Neuronal stem cell (in vitro differentiated cells): ENCODE measurements around the gene CXADR.
"Not testable (repeated sequence)": the region's sequence is repeated elsewhere in the genome, so short reads cannot be mapped to it uniquely, and the experiment has no call there.

Experiments used
- DNase-seq: peaks from one replicate; pipeline ENCODE4 v3.0.0-alpha.2; 2013; ENCODE audit warnings: low spot score
- H2AFZ ChIP-seq: one replicate; pipeline ENCODE4 v1.6.1; 2013; ENCODE audit warnings: mild to moderate bottlenecking, low read length, inconsistent platforms
- H2AK5ac ChIP-seq: 2 replicates; pipeline ENCODE4 v1.6.1; 2013; ENCODE audit warnings: low read depth, mild to moderate bottlenecking, inconsistent platforms, low read length, moderate library complexity, mixed read lengths
- H2BK120ac ChIP-seq: 2 replicates; pipeline ENCODE4 v1.6.1; 2013; ENCODE audit warnings: low read depth, mild to moderate bottlenecking, inconsistent platforms, low read length, moderate library complexity, mixed read lengths
- H2BK12ac ChIP-seq: one replicate; pipeline ENCODE4 v1.6.1; 2013; ENCODE audit warnings: low read length, inconsistent platforms
- H2BK15ac ChIP-seq: 2 replicates; pipeline ENCODE4 v1.6.1; 2013; ENCODE audit warnings: mild to moderate bottlenecking, low read length, inconsistent platforms, mixed read lengths
- H2BK5ac ChIP-seq: one replicate; pipeline ENCODE4 v1.6.1; 2013; ENCODE audit warnings: inconsistent platforms, mild to moderate bottlenecking, low read length, moderate library complexity
- H3K14ac ChIP-seq: one replicate; pipeline ENCODE4 v1.6.1; 2013; ENCODE audit warnings: low read length, inconsistent platforms
- H3K18ac ChIP-seq: 2 replicates; pipeline ENCODE4 v1.6.1; 2013; ENCODE audit warnings: low read length, inconsistent platforms
- H3K23ac ChIP-seq: 2 replicates; pipeline ENCODE4 v1.6.1; 2013; ENCODE audit warnings: low read depth, mild to moderate bottlenecking, mixed read lengths, low read length, inconsistent platforms; ENCODE audit not compliant: poor library complexity
- H3K27ac ChIP-seq: replicated peaks from 3 replicates; pipeline ENCODE4 v1.5.1; 2013; ENCODE audit warnings: low read length, inconsistent platforms
- H3K27me3 ChIP-seq, 3 experiments: 2 replicates each; pipeline ENCODE4 v1.6.1; 2013; ENCODE audit warnings: low read length in 3 of 3, mild to moderate bottlenecking in 2 of 3, inconsistent platforms in 1 of 3, low read depth in 1 of 3, mixed read lengths in 1 of 3, moderate library complexity in 1 of 3; ENCODE audit not compliant: control insufficient read depth in 3 of 3, insufficient read depth in 3 of 3
- H3K36me3 ChIP-seq, 2 donors: replicated peaks in 1 of 2; 2 replicates each; pipeline ENCODE4 v1.6.1; 2013; ENCODE audit warnings: low read length in 2 of 2; ENCODE audit not compliant: control insufficient read depth in 2 of 2, insufficient read depth in 2 of 2
- H3K4ac ChIP-seq: 2 replicates; pipeline ENCODE4 v1.6.1; 2013; ENCODE audit warnings: inconsistent platforms, mild to moderate bottlenecking, low read length, moderate library complexity
- H3K4me1 ChIP-seq, 2 donors: 1 replicate in 1 of 2; 2 replicates in 1 of 2; pipeline ENCODE4 v1.6.1; 2013; ENCODE audit warnings: low read length in 2 of 2, low read depth in 1 of 2; ENCODE audit not compliant: control insufficient read depth in 2 of 2, insufficient read depth in 1 of 2
- H3K4me2 ChIP-seq: one replicate; pipeline ENCODE4 v1.6.1; 2013; ENCODE audit warnings: mild to moderate bottlenecking, low read length, inconsistent platforms; ENCODE audit not compliant: insufficient read depth, poor library complexity, severe bottlenecking
- H3K4me3 ChIP-seq, 2 donors: 2 replicates each; pipeline ENCODE4 v1.5.1; 2013; ENCODE audit warnings: low read length in 2 of 2, mild to moderate bottlenecking in 2 of 2, inconsistent platforms in 1 of 2, moderate library complexity in 1 of 2
- H3K79me1 ChIP-seq: one replicate; pipeline ENCODE4 v1.6.1; 2013; ENCODE audit warnings: low read depth, mild to moderate bottlenecking, inconsistent platforms, low read length, moderate library complexity
- H3K9ac ChIP-seq: one replicate; pipeline ENCODE4 v1.6.1; 2013; ENCODE audit warnings: mild to moderate bottlenecking, low read depth, low read length, inconsistent platforms; ENCODE audit not compliant: poor library complexity
- H3K9me3 ChIP-seq, 2 donors: replicated peaks in 1 of 2; 2 replicates each; pipeline versions ENCODE3 to v1.6.1; 2013; ENCODE audit warnings: low read length in 2 of 2, mild to moderate bottlenecking in 2 of 2, inconsistent platforms in 1 of 2, low read depth in 1 of 2, mixed read lengths in 1 of 2, moderate library complexity in 1 of 2; ENCODE audit not compliant: control insufficient read depth in 2 of 2, insufficient read depth in 1 of 2
- H4K8ac ChIP-seq: one replicate; pipeline ENCODE4 v1.6.1; 2013; ENCODE audit warnings: low read depth, mild to moderate bottlenecking, inconsistent platforms, low read length, moderate library complexity
- H4K91ac ChIP-seq: one replicate; pipeline ENCODE4 v1.6.1; 2013; ENCODE audit warnings: low read length, low read depth, mild to moderate bottlenecking, inconsistent platforms; ENCODE audit not compliant: poor library complexity
- WGBS, 2 donors: extraction: QIAGEN DNeasy Blood & Tissue Kit; methylation state at CpG; one replicate each; pipeline ENCODE4 v1.1.7; 2013; ENCODE audit warnings: missing lambda C conversion rate in 2 of 2, mixed read lengths in 1 of 2; ENCODE audit not compliant: insufficient read length in 2 of 2, insufficient replicate concordance in 1 of 2; ENCODE audit errors: extremely low coverage in 2 of 2; 5-methylcytosine and 5-hydroxymethylcytosine counted together

Gene CXADR

DNA sequence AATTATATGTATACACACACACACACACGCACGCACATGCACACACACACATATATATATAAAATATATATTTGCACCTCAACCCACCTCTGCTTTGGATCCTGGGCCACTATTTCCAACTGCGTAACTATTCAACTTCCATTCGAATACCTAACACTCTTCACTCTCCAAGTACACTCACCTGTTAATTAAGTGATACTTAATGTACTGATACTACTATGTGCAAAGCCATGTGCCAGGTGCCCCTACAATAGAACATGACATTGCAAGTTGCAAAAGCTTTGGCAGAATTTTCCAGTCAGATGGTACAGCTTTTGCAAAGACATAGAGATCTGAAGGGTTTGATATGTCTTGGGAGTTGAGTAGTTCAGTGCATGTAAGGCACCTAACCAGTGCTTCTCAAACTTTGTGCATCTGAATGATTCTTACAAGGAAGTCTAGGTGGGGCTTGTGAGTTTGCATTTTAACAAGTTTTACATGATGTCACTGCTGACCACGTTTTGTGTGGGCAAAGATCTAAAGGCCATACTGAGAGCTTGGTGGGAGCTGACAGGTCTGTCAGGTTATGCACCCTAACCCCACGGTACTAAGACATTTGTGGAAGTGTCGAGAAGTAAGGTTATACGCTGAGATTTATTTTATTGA, 7.2 kb downstream of the CXADR start:
- H4K8ac ChIP-seq: no peak overlapping the region
- no peak overlapping the region for H3K9ac ChIP-seq
- H2BK120ac ChIP-seq: no peak overlapping the region
- no peak overlapping the region for H3K23ac ChIP-seq
- H2AK5ac ChIP-seq: no peak overlapping the region
- H3K9me3 ChIP-seq: peaks cover 0 to 3% of the 10 kb centered on the region in 2 donors
- H3K36me3 ChIP-seq: peaks cover 1 to 28% of the 10 kb centered on the region in 2 donors
- H3K14ac ChIP-seq: no peak overlapping the region
- no peaks in the 10 kb centered on the region for H3K27me3 ChIP-seq
- H3K79me1 ChIP-seq: peaks cover 8% of the 10 kb centered on the region
- WGBS, 2 donors: 100% methylated on average over 2 of the region's 8 CpGs; no CpG with 5 or more reads in 1 of the 2 donors
- no peak for DNase-seq
- H3K4me2 ChIP-seq: no peak overlapping the region
- no peak overlapping the region for H3K4me3 ChIP-seq
- no peak overlapping the region for H3K18ac ChIP-seq
- H4K91ac ChIP-seq: no peak overlapping the region
- H3K27ac ChIP-seq: no peak overlapping the region
- H2BK15ac ChIP-seq: no peak overlapping the region
- no peak overlapping the region for H2BK5ac ChIP-seq
- H2BK12ac ChIP-seq: no peak overlapping the region
- H3K4ac ChIP-seq: no peak overlapping the region
- H3K4me1 ChIP-seq: no peaks in the 10 kb centered on the region
- no peak overlapping the region for H2AFZ ChIP-seq

DNA sequence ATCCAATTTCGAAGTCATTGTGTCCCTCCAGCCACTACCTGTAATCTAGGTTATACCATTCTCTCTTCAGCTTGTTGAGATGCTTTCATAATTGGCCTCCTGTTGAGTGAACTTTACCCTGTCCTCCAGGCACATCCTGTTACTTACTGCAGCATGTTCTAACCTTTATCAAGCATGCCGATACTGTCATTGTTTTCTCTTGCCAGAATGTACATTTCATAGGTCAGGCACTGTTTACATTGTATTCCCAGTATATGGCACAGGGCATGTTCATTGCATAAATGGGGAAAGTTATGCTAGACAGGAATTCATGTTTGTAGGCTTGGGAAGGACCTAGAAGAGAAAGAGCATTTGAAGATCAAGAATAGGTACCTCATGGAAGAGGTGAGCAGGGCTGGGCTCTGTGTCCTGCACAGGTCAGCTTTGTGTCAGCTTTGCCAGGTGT, 10.2 kb downstream of the CXADR start:
- DNase-seq: no peak
- Histone ChIP-seq H3K4me3 (no peak overlapping the region), H2BK15ac (no peak overlapping the region), H2AFZ (no peak overlapping the region), H3K9me3 (peaks cover 0 to 3% of the 10 kb centered on the region in 2 donors), H4K8ac (no peak overlapping the region), H3K18ac (no peak overlapping the region), H2BK12ac (no peak overlapping the region), H3K4ac (no peak overlapping the region), H4K91ac (no peak overlapping the region), H3K9ac (no peak overlapping the region), H3K23ac (no peak overlapping the region), H2AK5ac (no peak overlapping the region), H2BK120ac (no peak overlapping the region), H3K14ac (no peak overlapping the region), H3K36me3 (peaks cover 1 to 22% of the 10 kb centered on the region in 2 donors), H3K4me2 (no peak overlapping the region), H3K27ac (no peak overlapping the region), H2BK5ac (no peak overlapping the region), H3K79me1 (peaks cover 8% of the 10 kb centered on the region), H3K27me3 (no peaks in the 10 kb centered on the region), H3K4me1 (no peaks in the 10 kb centered on the region)
- WGBS, 2 donors: no CpG with 5 or more reads among the region's 2 CpGs

DNA sequence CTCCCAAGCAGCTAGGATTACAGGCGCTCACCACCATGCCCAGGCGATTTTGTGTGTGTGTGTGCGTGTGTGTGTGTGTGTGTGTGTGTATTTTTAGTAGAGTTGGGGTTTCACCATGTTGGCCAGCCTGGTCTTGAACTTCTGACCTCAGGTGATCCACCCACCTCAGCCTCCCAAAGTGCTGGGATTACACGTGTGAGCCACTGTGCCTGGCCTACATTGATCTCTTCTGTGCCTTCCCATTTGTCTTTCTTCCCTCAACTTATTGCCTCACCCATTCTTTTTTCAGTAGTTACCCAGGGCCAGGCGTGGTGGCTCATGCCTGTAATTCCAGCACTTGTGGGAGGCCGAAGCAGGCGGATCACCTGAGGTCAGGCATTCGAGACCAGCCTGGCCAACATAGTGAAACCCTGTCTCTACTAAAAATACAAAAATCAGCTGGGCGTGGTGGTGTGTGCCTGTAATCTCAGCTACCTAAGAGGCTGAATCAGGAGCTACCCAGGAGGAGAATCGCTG, 11.2 kb downstream of the CXADR start:
- not testable (repeated sequence) for H2BK12ac ChIP-seq, H2BK5ac ChIP-seq, H3K9ac ChIP-seq, H3K4me1 ChIP-seq, H4K91ac ChIP-seq, H2AFZ ChIP-seq, H2BK15ac ChIP-seq, H3K23ac ChIP-seq, H3K27ac ChIP-seq, H3K14ac ChIP-seq, H3K79me1 ChIP-seq, H3K9me3 ChIP-seq, H2BK120ac ChIP-seq, H3K27me3 ChIP-seq, H4K8ac ChIP-seq, H3K4me3 ChIP-seq, DNase-seq, H3K4ac ChIP-seq, H3K18ac ChIP-seq, H2AK5ac ChIP-seq, H3K4me2 ChIP-seq
- WGBS, 2 donors: no CpG with 5 or more reads among the region's 10 CpGs
- H3K36me3 ChIP-seq: peaks cover 1 to 16% of the 10 kb centered on the region in 2 donors

DNA sequence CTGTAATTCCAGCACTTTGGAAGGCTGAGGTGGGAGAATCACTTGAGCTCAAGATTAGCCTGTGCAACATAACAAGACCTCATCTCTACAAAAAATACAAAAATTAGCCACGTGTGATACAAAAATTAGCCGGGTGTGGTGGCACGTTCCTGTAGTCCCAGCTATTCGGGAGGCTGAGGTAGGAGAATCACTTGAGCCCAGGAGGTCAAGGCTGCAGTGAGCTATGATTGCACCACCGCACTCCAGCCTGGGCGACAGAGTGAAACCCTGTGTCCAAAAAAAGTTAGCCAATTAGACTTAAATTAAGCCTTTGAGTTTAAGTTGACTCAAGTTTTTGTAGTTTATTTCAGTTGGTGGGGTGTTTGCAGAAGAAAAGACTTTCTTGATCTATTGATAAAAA, 11.8 kb downstream of the CXADR start:
- no peak overlapping the region for H2AFZ ChIP-seq
- peaks cover 1 to 14% of the 10 kb centered on the region in 2 donors for H3K36me3 ChIP-seq
- H3K4me1 ChIP-seq: no peaks in the 10 kb centered on the region
- H3K27me3 ChIP-seq: no peaks in the 10 kb centered on the region
- H3K23ac ChIP-seq: no peak overlapping the region
- H3K4ac ChIP-seq: no peak overlapping the region
- no peak overlapping the region for H3K27ac ChIP-seq
- no peak overlapping the region for H2BK5ac ChIP-seq
- H2BK15ac ChIP-seq: no peak overlapping the region
- no peak overlapping the region for H3K18ac ChIP-seq
- peaks cover 8% of the 10 kb centered on the region for H3K79me1 ChIP-seq
- no CpG with 5 or more reads among the region's 6 CpGs for WGBS, 2 donors
- H3K14ac ChIP-seq: no peak overlapping the region
- H4K8ac ChIP-seq: no peak overlapping the region
- no peak overlapping the region for H2BK12ac ChIP-seq
- DNase-seq: no peak
- no peak overlapping the region for H3K4me3 ChIP-seq
- H3K9me3 ChIP-seq: peaks cover 0 to 3% of the 10 kb centered on the region in 2 donors
- no peak overlapping the region for H3K4me2 ChIP-seq
- H2BK120ac ChIP-seq: no peak overlapping the region
- no peak overlapping the region for H4K91ac ChIP-seq
- no peak overlapping the region for H3K9ac ChIP-seq
- H2AK5ac ChIP-seq: no peak overlapping the region
